Activated T-cell treated with anti-CD3 and anti-CD28 coated beads, Interleukin-2, amount 50 U/mL, for 24 hours (primary cell): ENCODE results near the gene DHRS12.
A peak's percentile ranks its signal among the peaks of the same experiment; 100 is the strongest.

Experiments
- DNase-seq: peaks from one replicate; pipeline ENCODE4 v3.0.0-alpha.2; 2020
- H3K27ac Mint-ChIP-seq: 2 replicates; pipeline ENCODE4 v1.8.0; 2020; ENCODE audit warnings: mild to moderate bottlenecking, mixed read lengths
- H3K27me3 Mint-ChIP-seq: 2 replicates; pipeline ENCODE4 v1.8.0; 2020; ENCODE audit warnings: mixed read lengths
- H3K36me3 Mint-ChIP-seq: 2 replicates; pipeline ENCODE4 v1.8.0; 2020; ENCODE audit warnings: low read depth, mixed read lengths
- H3K4me1 Mint-ChIP-seq: 2 replicates; pipeline ENCODE4 v1.8.0; 2020; ENCODE audit warnings: low read depth, mixed read lengths
- H3K4me3 Mint-ChIP-seq: 2 replicates; pipeline ENCODE4 v1.8.0; 2020; ENCODE audit warnings: mild to moderate bottlenecking, moderate library complexity, mixed read lengths
- H3K9me3 Mint-ChIP-seq: 2 replicates; pipeline ENCODE4 v1.8.0; 2020; ENCODE audit warnings: mixed read lengths

DHRS12 gene

DNA sequence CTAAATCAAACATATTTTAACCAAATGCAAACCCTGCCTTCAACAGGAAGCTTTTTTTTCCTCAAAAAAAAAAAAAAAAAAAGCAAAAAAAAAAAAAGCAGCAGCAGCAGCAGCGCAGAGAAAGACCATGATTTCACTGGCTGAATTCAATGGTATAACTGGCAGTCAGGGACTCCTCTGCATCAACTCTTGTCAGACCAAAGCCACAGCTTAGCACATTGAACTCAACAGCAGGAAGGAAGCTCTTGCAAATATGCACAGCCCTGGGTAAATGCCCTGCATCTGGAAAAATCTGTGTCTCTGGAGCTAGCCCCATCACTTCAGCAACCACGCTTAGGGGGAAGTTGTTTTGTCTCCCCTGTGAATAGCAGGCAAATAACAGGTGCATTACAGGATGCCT lies 17.6 kb upstream of the DHRS12 start:
- Mint-ChIP-seq H3K9me3 (no peaks in the 10 kb centered on the region), H3K27me3 (no peaks in the 10 kb centered on the region), H3K4me3 (peak overlapping the region; percentile 53), H3K4me1 (peaks cover 97% of the 10 kb centered on the region), H3K36me3 (no peaks in the 10 kb centered on the region), H3K27ac (peak overlapping the region; percentile 96)
- peak; percentile 42 for DNase-seq

DNA sequence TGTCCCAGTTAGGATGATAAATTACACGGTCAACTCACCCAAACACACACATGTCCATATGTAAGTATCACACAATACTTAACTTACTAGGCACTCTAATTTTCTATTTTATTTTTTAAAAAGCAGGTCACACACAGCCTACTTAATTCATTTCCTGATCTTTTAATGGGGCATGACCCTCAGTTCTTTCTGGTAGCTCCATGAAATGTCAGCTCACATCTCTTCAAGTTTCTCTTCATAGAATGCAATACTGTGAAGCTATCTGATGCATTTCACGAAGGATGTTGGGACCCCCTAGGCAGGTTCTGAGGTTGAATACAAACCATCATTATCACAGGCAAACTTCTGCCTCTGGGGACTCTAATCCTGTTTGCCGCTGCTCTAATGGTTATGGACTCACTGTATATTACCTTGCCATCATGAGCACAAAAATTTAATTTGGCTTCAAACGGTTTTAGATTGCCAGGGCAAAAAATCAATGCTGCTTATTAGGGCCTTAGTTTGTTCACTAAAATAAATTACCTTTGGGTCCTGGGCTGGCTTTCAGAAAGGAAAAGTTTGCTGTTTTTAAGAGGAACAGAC lies 16.1 kb upstream of the DHRS12 start:
- no peak for DNase-seq
- Mint-ChIP-seq H3K36me3 (no peaks in the 10 kb centered on the region), H3K9me3 (no peaks in the 10 kb centered on the region), H3K27ac (peak overlapping the region; percentile 96), H3K4me1 (peaks cover 96% of the 10 kb centered on the region), H3K4me3 (peak overlapping the region; percentile 53), H3K27me3 (no peaks in the 10 kb centered on the region)

DNA sequence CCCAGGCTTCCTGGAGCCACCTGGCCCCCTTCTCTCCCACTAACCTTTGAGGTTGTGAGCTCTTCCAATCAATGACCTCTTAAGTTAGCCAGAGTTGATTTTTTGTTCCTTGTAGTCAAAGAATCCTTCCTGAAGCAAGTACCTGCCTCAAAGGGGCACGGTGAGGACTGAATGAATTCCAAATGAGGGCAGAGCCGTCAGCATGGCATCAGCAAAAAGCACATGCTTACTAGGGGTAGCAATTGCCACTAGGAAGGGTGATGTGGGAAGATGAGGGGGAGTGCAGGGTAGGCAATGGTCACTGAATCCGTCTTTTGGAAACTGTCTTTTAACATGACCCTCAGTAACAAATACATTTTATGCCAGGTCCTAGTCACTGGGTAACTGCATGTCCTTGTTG lies 15.6 kb upstream of the DHRS12 start:
- Mint-ChIP-seq H3K9me3 (no peaks in the 10 kb centered on the region), H3K27ac (peak overlapping the region; percentile 96), H3K4me1 (peaks cover 97% of the 10 kb centered on the region), H3K36me3 (no peaks in the 10 kb centered on the region), H3K4me3 (peak overlapping the region; percentile 53), H3K27me3 (no peaks in the 10 kb centered on the region)
- no peak for DNase-seq

DNA sequence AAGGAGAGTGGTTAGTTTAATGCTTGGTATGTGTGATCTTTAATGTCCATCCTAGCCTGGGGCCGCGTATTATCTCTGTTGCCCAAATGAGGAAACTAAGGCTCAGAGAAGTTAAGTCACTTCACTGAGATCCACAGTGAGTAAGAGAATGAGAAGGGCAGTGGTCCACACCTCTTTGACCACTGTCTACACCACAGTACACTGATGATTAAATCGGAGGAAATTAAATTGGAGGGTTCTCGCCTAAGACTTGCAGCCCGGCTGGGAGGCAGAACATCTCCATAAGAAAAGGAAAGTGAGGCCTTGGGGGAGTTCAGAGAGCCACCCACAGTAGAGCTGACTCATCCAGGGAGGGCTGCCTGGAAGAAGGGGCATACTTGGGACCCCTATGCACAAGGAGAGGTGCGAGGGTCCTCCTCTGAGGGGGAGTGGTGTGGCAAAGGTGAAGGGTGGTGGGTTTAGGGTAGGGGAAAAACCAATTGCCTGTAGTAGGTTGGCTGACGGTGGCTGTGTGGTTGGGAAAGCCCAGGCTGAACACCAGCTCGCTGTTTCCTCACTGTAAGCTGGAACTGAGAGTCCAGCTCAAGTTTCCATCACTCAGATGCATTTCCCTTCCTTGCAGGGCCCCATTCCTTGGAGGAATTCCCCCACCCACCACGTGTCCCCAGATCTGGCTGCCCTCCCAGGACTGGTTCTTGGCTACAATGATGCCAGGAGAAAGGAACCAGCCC lies 15.0 kb upstream of the DHRS12 start:
- Mint-ChIP-seq H3K4me3 (peak overlapping the region; percentile 53), H3K36me3 (no peaks in the 10 kb centered on the region), H3K27ac (peak overlapping the region; percentile 96), H3K4me1 (peaks cover 97% of the 10 kb centered on the region), H3K27me3 (no peaks in the 10 kb centered on the region), H3K9me3 (no peaks in the 10 kb centered on the region)
- DNase-seq = peak; percentile 77

DNA sequence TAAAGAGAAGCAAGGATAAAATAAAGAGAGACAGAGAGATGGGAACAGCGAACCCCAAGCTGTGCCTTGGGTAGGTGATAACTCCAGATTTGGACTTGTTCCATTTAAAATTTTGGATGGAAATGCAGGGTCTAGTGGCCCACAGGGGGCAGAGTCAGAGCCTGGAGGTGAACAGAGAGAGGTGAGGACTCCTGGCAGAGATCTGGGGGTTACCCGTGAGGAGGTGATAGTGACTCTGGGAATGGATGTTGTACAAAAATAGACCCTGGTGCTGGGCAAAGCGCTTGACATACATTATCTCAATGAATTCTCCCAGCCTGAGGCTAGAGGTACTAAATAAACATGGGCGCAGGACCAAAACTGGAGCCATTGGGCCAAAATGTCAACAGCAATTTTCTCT lies 14.3 kb upstream of the DHRS12 start:
- Mint-ChIP-seq H3K27ac (peak overlapping the region; percentile 96), H3K36me3 (no peaks in the 10 kb centered on the region), H3K27me3 (no peaks in the 10 kb centered on the region), H3K4me1 (peaks cover 97% of the 10 kb centered on the region), H3K9me3 (no peaks in the 10 kb centered on the region), H3K4me3 (no peak overlapping the region)
- no peak for DNase-seq

DNA sequence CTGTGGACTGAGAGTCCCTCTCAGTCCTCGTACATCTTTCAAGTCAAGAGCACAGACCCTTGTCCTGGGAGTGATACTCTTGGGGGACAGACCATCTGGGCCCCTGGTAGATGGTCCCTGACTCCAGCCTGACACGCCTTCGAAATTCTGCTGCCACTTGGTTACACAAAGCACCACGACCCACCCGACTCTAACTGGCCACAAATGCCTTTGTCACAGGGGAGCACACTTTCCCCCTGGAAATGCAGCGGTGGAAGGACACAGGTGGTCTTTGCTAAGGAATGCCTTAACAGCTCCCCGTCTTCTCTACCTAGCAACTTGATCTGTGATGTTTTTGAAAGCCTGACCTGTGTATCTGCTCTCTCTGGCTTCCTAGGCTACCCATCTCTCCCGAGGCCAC lies 13.8 kb upstream of the DHRS12 start:
- no peaks in the 10 kb centered on the region for H3K9me3 Mint-ChIP-seq
- H3K4me1 Mint-ChIP-seq = peaks cover 97% of the 10 kb centered on the region
- DNase-seq = no peak
- no peak overlapping the region for H3K4me3 Mint-ChIP-seq
- H3K27me3 Mint-ChIP-seq = no peaks in the 10 kb centered on the region
- peak overlapping the region; percentile 96 for H3K27ac Mint-ChIP-seq
- H3K36me3 Mint-ChIP-seq = no peaks in the 10 kb centered on the region

DNA sequence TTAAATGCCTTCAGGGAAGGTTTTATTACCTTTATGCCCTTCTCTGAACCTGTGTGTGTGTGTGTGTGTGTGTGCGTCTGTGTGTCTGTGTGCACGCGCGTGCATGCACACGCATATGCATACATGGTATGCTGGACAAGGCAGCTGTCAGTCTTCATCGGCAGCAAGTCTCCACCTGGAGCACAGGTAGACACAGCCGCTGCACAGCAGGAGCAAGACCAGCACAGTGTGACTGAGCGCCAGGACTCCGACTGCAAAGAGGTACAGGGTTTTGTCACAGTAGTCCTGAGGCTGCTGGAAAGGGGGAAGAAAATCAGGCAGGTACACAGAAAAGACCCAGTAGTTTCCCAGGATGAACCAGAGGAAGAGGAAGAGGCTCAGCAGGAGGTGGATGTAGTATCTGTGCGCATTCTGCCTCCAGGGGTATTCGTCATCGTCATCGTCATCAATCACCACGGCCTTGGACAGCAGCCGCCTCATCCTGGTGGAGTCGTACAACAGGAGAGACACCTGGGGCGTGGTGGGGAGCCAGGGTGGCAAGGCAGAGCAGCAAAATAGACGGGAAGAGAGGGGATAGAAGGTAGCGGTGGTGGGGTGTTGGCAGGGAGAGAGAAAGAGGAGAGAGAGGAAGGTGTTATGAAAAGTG lies 12.8 kb upstream of the DHRS12 start:
- peak overlapping the region; percentile 96 for H3K27ac Mint-ChIP-seq
- H3K4me3 Mint-ChIP-seq = no peak overlapping the region
- DNase-seq = no peak
- peaks cover 97% of the 10 kb centered on the region for H3K4me1 Mint-ChIP-seq
- H3K9me3 Mint-ChIP-seq = no peaks in the 10 kb centered on the region
- no peaks in the 10 kb centered on the region for H3K36me3 Mint-ChIP-seq
- H3K27me3 Mint-ChIP-seq = no peaks in the 10 kb centered on the region

DNA sequence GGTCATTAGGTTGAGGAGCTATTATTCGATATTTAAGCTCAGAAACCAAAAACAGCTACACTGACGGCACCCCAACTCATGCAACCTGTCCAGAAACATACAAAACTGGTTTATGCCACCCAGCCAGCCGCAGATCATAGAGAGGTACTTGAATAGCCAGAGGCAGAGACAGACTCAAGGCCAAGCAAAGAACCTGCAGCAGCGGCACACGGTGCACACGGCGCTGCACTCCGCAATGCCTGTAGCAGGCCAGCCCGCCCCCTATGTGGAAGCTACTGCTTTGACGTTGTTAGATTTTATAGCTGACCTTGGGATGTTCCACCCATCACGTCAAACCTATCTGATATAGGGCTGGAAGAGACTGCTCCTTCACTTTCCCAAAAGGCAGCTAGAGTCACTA lies 11.9 kb upstream of the DHRS12 start:
- Mint-ChIP-seq H3K4me1 (peaks cover 93% of the 10 kb centered on the region), H3K27ac (peak overlapping the region; percentile 93), H3K27me3 (no peaks in the 10 kb centered on the region), H3K9me3 (no peaks in the 10 kb centered on the region), H3K4me3 (no peak overlapping the region), H3K36me3 (no peaks in the 10 kb centered on the region)
- no peak for DNase-seq

DNA sequence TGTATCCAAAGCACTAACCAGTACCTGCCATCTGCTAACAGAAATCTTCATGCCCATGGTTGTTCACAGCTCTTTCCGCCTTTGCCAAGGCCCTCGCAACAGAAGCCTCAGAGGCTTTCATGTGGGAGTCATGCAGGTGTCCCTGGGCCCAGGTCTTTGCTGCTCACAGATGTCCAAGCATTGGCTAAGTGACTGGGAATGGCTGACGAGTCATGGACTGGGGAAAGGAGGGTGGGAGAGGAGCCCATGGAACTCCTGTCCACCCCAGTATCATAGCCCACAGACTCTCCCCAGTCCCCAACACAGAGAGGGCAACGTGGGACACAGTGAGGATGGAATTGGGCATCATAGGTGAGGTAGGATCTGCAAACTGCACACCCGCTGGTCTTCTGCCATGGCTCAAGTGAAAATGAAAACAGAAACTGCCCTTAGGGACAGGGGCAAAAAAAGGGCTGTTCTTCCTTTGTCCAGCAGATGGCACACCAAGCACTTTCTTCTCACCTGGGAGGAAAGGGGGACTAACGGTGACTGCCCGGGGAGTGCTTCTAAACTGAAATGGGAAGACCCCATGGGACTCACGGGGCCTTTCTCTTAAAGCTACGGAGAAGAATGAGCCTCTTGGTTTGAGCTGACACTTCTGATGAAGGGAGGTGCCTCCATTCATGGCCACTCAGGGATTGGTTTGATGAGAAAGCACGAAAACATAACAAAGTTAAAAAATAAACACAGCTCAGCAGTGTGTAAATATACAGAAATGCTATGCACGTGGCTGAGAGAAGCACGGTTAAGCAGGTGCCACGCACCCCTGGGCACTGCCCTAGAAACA lies 11.1 kb upstream of the DHRS12 start:
- peak overlapping the region; percentile 93 for H3K27ac Mint-ChIP-seq
- H3K4me1 Mint-ChIP-seq = peaks cover 85% of the 10 kb centered on the region
- H3K4me3 Mint-ChIP-seq = peak overlapping the region; percentile 54
- peak; percentile 78 for DNase-seq
- H3K9me3 Mint-ChIP-seq = no peaks in the 10 kb centered on the region
- no peaks in the 10 kb centered on the region for H3K27me3 Mint-ChIP-seq
- H3K36me3 Mint-ChIP-seq = no peaks in the 10 kb centered on the region

DNA sequence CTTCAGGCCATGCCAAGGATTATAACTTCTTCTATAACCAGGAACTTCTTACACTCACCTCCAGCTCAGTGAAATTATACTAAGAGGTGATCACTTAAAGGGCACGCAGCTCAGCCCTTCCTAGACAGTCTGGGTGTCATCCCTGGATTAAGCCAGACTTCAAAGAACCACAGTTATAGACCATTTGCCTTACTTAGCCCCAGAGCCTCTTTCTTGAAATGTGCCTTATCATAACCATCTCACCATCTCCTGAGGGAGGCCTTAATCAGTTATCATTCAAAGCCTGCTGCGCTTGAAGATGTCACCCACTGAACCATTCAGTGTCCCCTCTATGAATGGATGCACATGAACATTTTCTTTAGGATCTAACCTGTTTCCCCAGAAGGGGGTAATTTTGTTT lies 10.1 kb upstream of the DHRS12 start:
- no peak for DNase-seq
- Mint-ChIP-seq H3K27me3 (no peaks in the 10 kb centered on the region), H3K27ac (peak overlapping the region; percentile 93), H3K9me3 (no peaks in the 10 kb centered on the region), H3K4me3 (no peak overlapping the region), H3K4me1 (peaks cover 75% of the 10 kb centered on the region), H3K36me3 (peaks cover 8% of the 10 kb centered on the region)

DNA sequence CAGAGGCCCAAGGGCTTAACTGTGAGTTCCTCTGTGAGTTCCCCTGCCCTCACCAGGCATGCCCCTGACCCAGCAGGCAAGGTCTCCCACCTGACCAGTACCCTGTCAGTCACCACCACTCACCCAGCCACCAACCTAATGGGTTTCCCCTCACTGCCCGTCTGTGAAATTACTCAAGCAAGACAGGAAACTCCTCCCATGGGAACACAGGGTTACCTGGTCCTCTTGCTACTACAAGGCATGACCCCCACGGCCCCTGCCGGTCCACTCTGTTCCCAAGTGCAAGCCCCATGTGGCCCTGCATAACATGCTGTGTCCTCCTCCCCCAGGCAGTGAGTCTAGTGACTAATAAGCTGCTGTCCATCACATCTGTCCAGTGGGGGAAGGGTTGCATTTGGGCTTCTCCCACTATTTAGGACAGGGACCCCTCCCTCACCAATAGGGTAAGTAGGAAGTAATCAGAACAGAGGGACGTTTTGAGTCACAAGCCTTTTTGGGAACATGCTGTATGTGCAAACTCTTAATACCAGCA lies 8.0 kb upstream of the DHRS12 start:
- peak; percentile 37 for DNase-seq
- H3K27me3 Mint-ChIP-seq = no peaks in the 10 kb centered on the region
- H3K4me1 Mint-ChIP-seq = peaks cover 61% of the 10 kb centered on the region
- no peaks in the 10 kb centered on the region for H3K9me3 Mint-ChIP-seq
- H3K27ac Mint-ChIP-seq = peak overlapping the region; percentile 84
- H3K36me3 Mint-ChIP-seq = peaks cover 12% of the 10 kb centered on the region
- no peak overlapping the region for H3K4me3 Mint-ChIP-seq

DNA sequence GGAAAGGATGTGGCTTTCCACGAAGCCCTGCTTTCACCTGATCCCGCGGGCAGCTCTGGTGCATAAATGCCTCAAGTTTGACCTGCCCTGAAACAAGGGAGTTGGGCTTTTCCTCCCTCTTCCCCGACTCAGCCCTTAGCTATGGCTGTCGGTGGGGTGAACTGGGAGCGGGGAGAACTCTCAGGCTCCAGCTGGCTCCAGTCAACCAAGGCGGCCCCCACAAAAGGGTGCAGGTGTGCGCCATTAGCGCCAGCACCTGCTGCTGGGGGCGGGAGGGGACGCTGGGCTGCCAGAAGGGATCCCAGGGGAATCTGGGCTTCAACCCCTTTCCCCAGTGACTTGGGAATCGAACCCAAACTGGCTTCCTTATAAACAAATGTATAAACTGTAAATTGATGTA lies 7.1 kb upstream of the DHRS12 start:
- Mint-ChIP-seq H3K27me3 (no peaks in the 10 kb centered on the region), H3K4me1 (peaks cover 60% of the 10 kb centered on the region), H3K36me3 (peaks cover 12% of the 10 kb centered on the region), H3K4me3 (no peak overlapping the region), H3K9me3 (no peaks in the 10 kb centered on the region), H3K27ac (peak overlapping the region; percentile 84)
- peak; percentile 21 for DNase-seq

DNA sequence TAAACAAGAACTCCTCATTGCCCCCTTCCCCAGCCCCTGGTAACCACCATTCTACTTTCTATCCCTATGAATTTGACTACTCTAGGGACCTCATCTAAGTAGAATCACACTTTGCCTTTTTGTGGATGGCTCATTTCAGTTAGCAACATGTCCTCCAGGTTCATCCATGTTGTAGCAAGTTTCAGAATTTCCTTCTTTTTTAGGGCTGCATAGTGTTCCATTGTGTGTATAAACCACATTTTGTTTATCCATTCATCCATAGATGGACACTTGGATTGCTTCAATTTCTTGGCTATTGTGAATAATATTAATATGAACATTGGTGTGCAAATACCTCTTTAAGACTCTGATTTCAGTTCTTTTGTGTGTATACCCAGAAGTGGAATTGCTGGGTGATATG lies 4.8 kb upstream of the DHRS12 start:
- no peak overlapping the region for H3K4me3 Mint-ChIP-seq
- no peaks in the 10 kb centered on the region for H3K9me3 Mint-ChIP-seq
- no peak for DNase-seq
- H3K27ac Mint-ChIP-seq = peak overlapping the region; percentile 15
- H3K36me3 Mint-ChIP-seq = peaks cover 22% of the 10 kb centered on the region
- peaks cover 56% of the 10 kb centered on the region for H3K4me1 Mint-ChIP-seq
- H3K27me3 Mint-ChIP-seq = no peaks in the 10 kb centered on the region

DNA sequence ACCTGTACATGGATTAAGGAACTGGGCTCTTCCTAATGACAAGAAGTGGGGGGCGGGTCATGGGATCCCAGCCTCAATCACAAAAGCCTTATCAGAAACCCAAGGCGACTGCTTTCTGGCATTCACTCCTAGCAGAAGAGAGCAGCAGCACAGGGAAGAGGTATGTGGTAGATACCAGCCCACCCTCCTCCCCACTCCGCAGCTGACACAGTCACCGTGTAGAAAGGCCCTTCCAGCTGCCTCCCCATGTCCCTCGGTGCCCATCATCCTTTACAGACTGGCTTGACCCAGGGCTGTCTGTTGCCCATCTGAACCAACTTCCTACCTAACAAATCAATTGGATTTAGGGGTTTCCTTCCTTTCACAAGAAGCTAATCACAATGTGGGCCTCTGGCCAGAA lies 3.1 kb upstream of the DHRS12 start:
- Mint-ChIP-seq H3K27ac (no peak overlapping the region), H3K27me3 (no peaks in the 10 kb centered on the region), H3K4me3 (no peak overlapping the region), H3K9me3 (no peaks in the 10 kb centered on the region), H3K36me3 (peaks cover 24% of the 10 kb centered on the region), H3K4me1 (peaks cover 54% of the 10 kb centered on the region)
- peak; percentile 23 for DNase-seq
